Peyer's patch (tissue), 4 donors: ENCODE measurements around the gene EXD3. TPM values are rescaled to one million over a fixed set of nuclear protein-coding genes. Genes with fewer than 3 reads are reported as not detected.

Experiments used
- DNase-seq, 3 donors: peaks; one replicate each; pipeline ENCODE4 v3.0.0-alpha.2; 2017 to 2019
- H3K27ac ChIP-seq, 4 donors: fragments of 200-600 bp; sonication (generic); one replicate each; pipeline ENCODE4 v1.5.1; 2016 to 2019
- H3K27me3 ChIP-seq, 2 donors: fragments of 200-600 bp; sonication (generic); one replicate each; pipeline ENCODE4 v1.5.1; 2019
- H3K36me3 ChIP-seq, 3 donors: fragments of 200-600 bp; sonication (generic); one replicate each; pipeline ENCODE4 v1.5.1; 2016 to 2019
- H3K4me1 ChIP-seq, 4 donors: fragments of 200-600 bp; sonication (generic); one replicate each; pipeline ENCODE4 v1.5.1; 2016 to 2019
- H3K4me3 ChIP-seq, 4 donors: fragments of 200-600 bp; sonication (generic); 1 replicate in 3 of 4; 2 replicates in 1 of 4; pipeline ENCODE4 v1.5.1; 2016 to 2019; ENCODE audit warnings: mild to moderate bottlenecking in 1 of 4
- H3K9me3 ChIP-seq, 4 donors: fragments of 200-600 bp; sonication (generic); one replicate each; pipeline ENCODE4 v1.5.1; 2016 to 2019; ENCODE audit warnings: mild to moderate bottlenecking in 1 of 4
- POLR2A ChIP-seq, 2 donors: fragments of 450-650 bp; IDR thresholded peaks; one replicate each; pipeline ENCODE4 v1.5.1; 2017; ENCODE audit warnings: antibody characterized with exemption in 2 of 2, mild to moderate bottlenecking in 2 of 2, moderate library complexity in 2 of 2
- total RNA-seq, 4 donors: library from RNA; depleted of rRNA; stranded (reverse); fragments of >200 nt; gene quantifications; one replicate each; pipeline ENCODE4 v1.1.0, GENCODE V29; 2016
- TF ChIP-seq, protein P1 (sequence below), 6 experiments: fragments of 450-650 bp in 4 of 6; fragments of 200-600 bp in 2 of 6; sonication (generic) in 1 of 6; IDR thresholded peaks; one replicate each; pipeline ENCODE4 v1.5.1; 2017 to 2019; ENCODE audit warnings: antibody characterized with exemption in 6 of 6, mild to moderate bottlenecking in 3 of 6, moderate library complexity in 1 of 6

The EXD3 gene
- total RNA-seq, 4 donors from 2014 or later: 38.7 to 82.4 (median 61.6) TPM

DNA sequence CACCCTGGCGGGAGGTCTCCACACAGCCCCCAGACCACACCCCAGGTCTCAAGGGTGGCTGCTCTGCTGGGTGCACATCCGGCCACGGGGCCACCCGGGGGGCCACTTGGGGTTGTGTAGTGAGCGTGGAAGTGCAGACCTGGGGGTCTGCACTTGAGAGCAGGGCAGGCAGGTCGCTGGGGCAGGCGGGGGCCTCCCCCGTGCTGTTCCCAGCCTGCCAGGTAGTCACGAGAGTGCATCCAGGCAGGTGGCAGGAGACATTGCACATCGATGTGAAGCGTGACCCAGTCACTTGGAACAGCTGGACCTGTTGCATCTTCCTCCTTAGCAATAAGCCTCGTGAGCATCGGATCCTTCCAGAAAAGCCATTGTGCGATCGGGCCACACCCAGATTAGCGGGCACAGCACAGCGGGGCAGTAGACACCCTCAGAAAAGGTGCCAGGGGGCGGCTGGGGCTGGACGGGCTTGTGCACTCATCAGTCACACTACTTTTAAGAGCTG, 23.0 kb upstream of the EXD3 start:
- no peak for DNase-seq
- Histone ChIP-seq H3K4me3 (no peak overlapping the region), H3K9me3 (no peaks in the 10 kb centered on the region), H3K4me1 (peaks cover 0 to 29% (median 6%) of the 10 kb centered on the region in 4 donors), H3K27me3 (peaks cover 0 to 4% of the 10 kb centered on the region in 2 donors), H3K27ac (no peak overlapping the region), H3K36me3 (peaks cover 0 to 14% (median 0%) of the 10 kb centered on the region in 3 donors)
- TF ChIP-seq, protein P1, sequence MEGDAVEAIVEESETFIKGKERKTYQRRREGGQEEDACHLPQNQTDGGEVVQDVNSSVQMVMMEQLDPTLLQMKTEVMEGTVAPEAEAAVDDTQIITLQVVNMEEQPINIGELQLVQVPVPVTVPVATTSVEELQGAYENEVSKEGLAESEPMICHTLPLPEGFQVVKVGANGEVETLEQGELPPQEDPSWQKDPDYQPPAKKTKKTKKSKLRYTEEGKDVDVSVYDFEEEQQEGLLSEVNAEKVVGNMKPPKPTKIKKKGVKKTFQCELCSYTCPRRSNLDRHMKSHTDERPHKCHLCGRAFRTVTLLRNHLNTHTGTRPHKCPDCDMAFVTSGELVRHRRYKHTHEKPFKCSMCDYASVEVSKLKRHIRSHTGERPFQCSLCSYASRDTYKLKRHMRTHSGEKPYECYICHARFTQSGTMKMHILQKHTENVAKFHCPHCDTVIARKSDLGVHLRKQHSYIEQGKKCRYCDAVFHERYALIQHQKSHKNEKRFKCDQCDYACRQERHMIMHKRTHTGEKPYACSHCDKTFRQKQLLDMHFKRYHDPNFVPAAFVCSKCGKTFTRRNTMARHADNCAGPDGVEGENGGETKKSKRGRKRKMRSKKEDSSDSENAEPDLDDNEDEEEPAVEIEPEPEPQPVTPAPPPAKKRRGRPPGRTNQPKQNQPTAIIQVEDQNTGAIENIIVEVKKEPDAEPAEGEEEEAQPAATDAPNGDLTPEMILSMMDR (IDR thresholded peaks at IDR 0.05): no peak
- no peak for TF ChIP-seq POLR2A (IDR thresholded peaks at IDR 0.05)

DNA sequence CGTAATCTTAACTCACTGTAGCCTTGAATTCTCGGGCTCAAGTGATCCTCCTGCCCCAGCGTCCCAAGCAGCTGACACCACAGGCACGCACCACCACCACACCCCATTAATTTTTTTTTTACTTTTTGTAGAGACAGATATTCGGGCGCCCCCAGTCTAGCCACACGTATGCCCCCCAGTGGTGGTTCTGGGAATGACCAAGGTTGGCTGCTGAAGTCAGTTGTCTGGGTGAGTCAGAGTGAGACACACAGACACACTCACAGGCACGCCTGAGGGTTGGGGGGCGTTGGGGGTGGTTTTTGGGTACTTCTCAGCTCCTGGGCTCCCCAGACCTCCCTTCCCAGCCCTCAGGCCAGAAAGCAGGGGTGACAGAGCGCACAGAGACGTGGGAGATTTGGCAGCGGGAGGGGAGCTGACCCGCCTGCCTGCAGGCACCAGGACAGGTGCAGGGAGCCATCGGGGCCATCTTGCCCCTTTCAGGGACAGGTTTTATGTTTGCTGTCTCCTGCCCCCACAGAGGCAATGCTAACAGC, 22.4 kb upstream of the EXD3 start:
- H3K4me3 ChIP-seq: no peak overlapping the region
- H3K9me3 ChIP-seq: no peaks in the 10 kb centered on the region
- peaks cover 0 to 29% (median 6%) of the 10 kb centered on the region in 4 donors for H3K4me1 ChIP-seq
- no peak overlapping the region for H3K27ac ChIP-seq
- H3K36me3 ChIP-seq: peaks cover 0 to 14% (median 0%) of the 10 kb centered on the region in 3 donors
- DNase-seq: peak; percentile 85 to 94 (median 90)
- TF ChIP-seq POLR2A (IDR thresholded peaks at IDR 0.05): peak in 1 of 2 donors; percentile 23
- TF ChIP-seq, protein P1 (IDR thresholded peaks at IDR 0.05): peak; percentile 65 to 93 (median 82)
- H3K27me3 ChIP-seq: peaks cover 0 to 4% of the 10 kb centered on the region in 2 donors

DNA sequence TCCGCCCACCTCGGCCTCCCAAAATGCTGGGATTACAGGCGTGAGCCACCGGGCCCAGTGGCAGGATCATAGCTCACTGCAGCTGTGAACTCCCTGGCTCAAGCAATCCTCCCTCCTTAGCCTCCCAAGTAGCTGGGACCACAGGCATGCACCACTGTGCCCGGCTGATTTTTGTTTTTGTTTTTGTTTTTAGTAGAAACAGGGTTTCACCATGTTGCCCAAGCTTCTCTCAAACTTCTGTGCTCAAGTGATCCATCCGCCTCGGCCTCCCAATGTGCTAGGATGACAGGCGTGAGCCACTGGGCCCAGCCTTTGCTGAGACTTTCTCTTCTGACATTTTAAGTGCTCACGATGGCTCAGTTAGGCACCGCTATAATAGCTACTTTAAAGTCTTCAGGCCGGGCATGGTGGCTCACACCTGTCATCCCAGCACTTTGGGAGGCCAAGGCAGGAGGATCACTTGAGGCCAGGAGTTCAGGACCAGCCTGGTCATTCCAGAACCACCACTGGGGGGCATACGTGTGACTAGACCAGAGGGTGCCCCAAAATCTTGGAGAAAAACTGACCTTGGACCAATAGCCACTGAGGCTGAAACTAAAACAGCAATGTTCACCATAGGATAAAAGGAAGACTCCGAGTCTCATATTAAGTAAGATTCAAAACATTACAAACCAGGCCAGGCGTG, 21.3 kb upstream of the EXD3 start:
- peaks cover 0 to 22% (median 6%) of the 10 kb centered on the region in 4 donors for H3K4me1 ChIP-seq
- no peak overlapping the region for H3K27ac ChIP-seq
- H3K9me3 ChIP-seq: no peaks in the 10 kb centered on the region
- peaks cover 0 to 10% (median 0%) of the 10 kb centered on the region in 3 donors for H3K36me3 ChIP-seq
- TF ChIP-seq, protein P1 (IDR thresholded peaks at IDR 0.05): no peak
- no peak for TF ChIP-seq POLR2A (IDR thresholded peaks at IDR 0.05)
- DNase-seq: no peak
- H3K27me3 ChIP-seq: peaks cover 0 to 4% of the 10 kb centered on the region in 2 donors
- no peak overlapping the region for H3K4me3 ChIP-seq

DNA sequence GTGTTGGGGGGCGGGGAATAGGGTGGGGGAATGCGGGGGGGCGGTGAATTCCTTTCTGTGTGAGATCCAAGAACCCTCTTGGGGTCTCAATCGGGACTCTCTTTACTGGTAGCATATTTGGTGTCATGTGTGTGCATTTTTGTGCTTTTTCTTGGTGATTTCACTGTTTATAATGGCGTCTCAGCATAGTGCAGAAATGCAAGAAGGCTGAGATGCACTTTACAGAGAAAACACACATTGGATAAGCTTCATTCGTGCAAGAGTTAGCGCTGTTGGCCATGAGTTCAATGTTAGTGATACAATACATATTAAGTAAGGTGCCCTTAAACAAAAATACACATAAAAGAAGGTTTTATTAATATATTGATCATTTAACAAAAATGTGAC, 19.0 kb upstream of the EXD3 start:
- Histone ChIP-seq H3K27ac (peak overlapping the region in 3 of 4 donors; percentile 45 to 78 (median 69)), H3K4me3 (peak overlapping the region; percentile 29 to 55 (median 43)), H3K27me3 (peaks cover 0 to 4% of the 10 kb centered on the region in 2 donors)

DNA sequence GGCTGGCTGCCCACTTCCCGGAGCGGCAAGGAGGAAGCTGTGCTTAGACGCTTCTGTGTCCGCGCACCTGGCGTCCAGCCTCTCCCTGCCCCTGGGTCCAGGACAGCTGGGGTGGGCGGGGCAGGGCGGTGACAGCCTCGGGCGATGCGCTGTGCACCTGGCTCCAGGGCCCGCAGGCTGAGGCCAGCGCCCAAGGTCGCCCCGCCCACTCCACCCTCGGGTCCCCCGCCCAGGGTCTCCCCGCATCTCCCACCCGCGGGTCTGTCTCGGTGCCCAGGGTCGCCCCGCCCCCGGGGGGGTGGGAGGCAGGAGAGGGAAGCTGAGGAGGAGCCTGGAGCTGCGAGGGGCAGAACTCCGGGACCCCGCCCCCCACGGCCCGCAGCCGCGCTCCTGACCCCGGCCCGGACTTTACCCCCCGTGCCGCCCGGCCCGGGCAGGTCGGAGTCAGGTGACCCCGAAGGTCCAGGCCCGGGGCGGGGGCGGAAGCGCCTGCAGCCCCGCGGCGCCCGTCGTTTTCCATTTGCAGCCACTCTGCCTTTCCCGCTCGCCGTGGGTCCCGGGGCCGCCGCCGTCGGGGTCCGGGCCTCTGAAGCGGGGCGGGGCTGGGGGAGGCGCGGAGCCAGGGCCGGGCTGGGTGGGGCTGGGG, 18.4 kb upstream of the EXD3 start, which contains the start of gene ENTPD8:
Gene ENTPD8, minus strand, starts transcription at position 69 of the 646 bp plus-strand sequence. CDS start 3,072 bp downstream, outside the sequence.
- Histone ChIP-seq H3K27me3 (peaks cover 0 to 4% of the 10 kb centered on the region in 2 donors), H3K36me3 (no peaks in the 10 kb centered on the region), H3K9me3 (no peaks in the 10 kb centered on the region), H3K27ac (peak within 1 kb of the TSS in 3 of 4 donors; percentile 45 to 78 (median 69)), H3K4me3 (peak within 1 kb of the TSS; percentile 29 to 55 (median 43)), H3K4me1 (peaks cover 0 to 35% (median 6%) of the 10 kb centered on the region in 4 donors)
- peak in 2 of 3 donors; percentile 87 to 95 for DNase-seq
- TF ChIP-seq POLR2A (IDR thresholded peaks at IDR 0.05): peak; percentile 44 to 70
- TF ChIP-seq, protein P1 (IDR thresholded peaks at IDR 0.05): no peak

More for the DNA sequence above, 19.0 kb upstream of the EXD3 start:
- TF ChIP-seq POLR2A (IDR thresholded peaks at IDR 0.05): no peak
- TF ChIP-seq, protein P1 (IDR thresholded peaks at IDR 0.05): no peak
- Histone ChIP-seq H3K4me1 (peaks cover 0 to 30% (median 6%) of the 10 kb centered on the region in 4 donors), H3K36me3 (no peaks in the 10 kb centered on the region), H3K9me3 (no peaks in the 10 kb centered on the region)
- no peak for DNase-seq
